Thyroid gland (tissue), 4 donors: Measurements from ENCODE around the gene TSEN2.

Experiments
- CTCF ChIP-seq, 6 experiments: fragments of 200-600 bp in 3 of 6; fragments of 450-650 bp in 3 of 6; sonication (generic) in 3 of 6; IDR thresholded peaks; one replicate each; pipeline ENCODE4 v1.5.1; 2016 to 2019; ENCODE audit warnings: antibody characterized with exemption in 6 of 6, mild to moderate bottlenecking in 2 of 6, inconsistent platforms in 1 of 6, moderate library complexity in 1 of 6
- POLR2A ChIP-seq, 2 donors: fragments of 450-650 bp; IDR thresholded peaks; one replicate each; pipeline ENCODE4 v1.6.1; 2017; ENCODE audit warnings: antibody characterized with exemption in 2 of 2, mild to moderate bottlenecking in 2 of 2, moderate library complexity in 1 of 2

DNA sequence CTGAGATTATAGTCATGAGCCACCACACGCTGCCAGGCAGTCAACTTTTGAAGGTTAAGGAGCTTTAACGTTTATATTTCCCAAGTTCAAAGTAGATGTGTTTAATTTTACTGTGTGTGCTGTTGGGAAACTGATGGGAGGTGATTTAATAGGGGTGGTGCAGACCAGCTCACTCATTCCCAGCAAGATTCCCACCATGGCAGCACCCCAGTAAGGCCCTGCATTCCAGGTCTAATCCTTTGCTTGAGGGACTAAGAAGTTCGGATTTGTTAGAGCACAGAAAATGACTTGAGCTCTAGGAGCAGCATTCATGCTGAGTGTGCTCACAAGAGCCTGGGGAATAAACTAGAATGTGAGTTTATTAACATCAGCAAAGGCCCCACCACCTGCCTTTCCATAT, 25.2 kb downstream of the TSEN2 start:
- no peak for TF ChIP-seq CTCF (IDR thresholded peaks at IDR 0.05)
- no peak for TF ChIP-seq POLR2A (IDR thresholded peaks at IDR 0.05)
